Breast epithelium (tissue), 3 donors: ENCODE results near the gene JPH2.

Source experiments
- POLR2AphosphoS5 ChIP-seq, 3 donors: sonication (generic); formaldehyde crosslinking; IDR thresholded peaks; one replicate each; pipeline ENCODE4 v1.6.1; 2017; ENCODE audit warnings: antibody characterized with exemption in 3 of 3
- TF ChIP-seq, protein P1 (sequence below), 3 donors: fragments of 450-650 bp; IDR thresholded peaks; one replicate each; pipeline ENCODE4 v1.5.1; 2016 to 2017; ENCODE audit warnings: antibody characterized with exemption in 3 of 3, mild to moderate bottlenecking in 3 of 3, moderate library complexity in 3 of 3

DNA sequence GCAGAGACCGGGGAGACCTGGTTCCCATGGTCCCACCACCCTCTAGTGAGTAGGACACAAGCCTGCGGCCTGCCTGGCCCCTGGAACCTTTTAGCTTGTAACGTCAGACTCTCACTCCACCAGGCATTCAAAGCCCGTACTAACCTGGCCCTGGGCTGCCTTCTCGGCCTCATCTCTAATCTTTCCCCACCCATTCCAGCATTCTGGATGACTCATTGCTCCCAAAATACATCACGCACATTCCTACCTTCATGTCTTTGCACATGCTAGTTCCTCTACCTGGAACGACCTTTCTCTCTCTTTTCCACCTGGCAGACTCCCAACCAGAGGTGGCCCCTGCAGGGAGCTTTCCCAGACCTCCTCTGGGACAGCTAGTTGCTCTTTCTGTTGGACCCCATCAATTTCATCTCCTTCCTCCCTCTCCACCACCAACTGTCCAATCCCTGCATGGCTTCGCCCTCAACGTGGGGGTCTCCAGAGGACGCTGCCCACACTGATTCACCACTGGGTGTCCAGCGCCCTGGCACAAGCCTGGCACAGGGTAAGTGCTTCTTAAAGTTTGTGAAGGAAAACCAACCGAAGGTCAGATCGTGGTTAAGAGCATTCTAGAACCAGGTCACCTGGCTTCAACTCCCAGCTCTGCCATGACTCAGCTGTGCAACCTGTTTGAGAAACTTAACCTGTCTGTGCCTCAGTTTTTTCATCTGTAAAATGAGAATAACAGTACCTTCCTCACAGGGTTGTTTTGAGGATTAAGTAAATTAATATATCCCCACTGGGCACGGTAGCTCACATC is 35.2 kb downstream of the JPH2 start:
- TF ChIP-seq, protein P1, sequence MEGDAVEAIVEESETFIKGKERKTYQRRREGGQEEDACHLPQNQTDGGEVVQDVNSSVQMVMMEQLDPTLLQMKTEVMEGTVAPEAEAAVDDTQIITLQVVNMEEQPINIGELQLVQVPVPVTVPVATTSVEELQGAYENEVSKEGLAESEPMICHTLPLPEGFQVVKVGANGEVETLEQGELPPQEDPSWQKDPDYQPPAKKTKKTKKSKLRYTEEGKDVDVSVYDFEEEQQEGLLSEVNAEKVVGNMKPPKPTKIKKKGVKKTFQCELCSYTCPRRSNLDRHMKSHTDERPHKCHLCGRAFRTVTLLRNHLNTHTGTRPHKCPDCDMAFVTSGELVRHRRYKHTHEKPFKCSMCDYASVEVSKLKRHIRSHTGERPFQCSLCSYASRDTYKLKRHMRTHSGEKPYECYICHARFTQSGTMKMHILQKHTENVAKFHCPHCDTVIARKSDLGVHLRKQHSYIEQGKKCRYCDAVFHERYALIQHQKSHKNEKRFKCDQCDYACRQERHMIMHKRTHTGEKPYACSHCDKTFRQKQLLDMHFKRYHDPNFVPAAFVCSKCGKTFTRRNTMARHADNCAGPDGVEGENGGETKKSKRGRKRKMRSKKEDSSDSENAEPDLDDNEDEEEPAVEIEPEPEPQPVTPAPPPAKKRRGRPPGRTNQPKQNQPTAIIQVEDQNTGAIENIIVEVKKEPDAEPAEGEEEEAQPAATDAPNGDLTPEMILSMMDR (IDR thresholded peaks at IDR 0.05), result no peak
- TF ChIP-seq POLR2AphosphoS5 (IDR thresholded peaks at IDR 0.05), result no peak
